ENCODE results near the gene DNASE2B.

The DNASE2B gene

GRCh38 chr1:84398175-84399155, at the start of gene DNASE2B:
Gene DNASE2B (plus strand): TSS chr1:84398484. CDS start chr1:84398565, 81 bp downstream.
- Histone ChIP-seq H3K4me1 (peaks cover 0 to 11% (median 0%) of the 10 kb centered on the region in 10 experiments; a peak in 8 of 20 replicates), H3K4me2 (no peak within 1 kb of the TSS), H3K9me3 (replicated peaks in 1 of 11) (no peaks in the 10 kb centered on the region), H4K20me1 (no peaks in the 10 kb centered on the region), H3K9ac (no peak within 1 kb of the TSS), H3K27me3 (no peaks in the 10 kb centered on the region), H3K36me3 (no peaks in the 10 kb centered on the region), H3K27ac (no peak within 1 kb of the TSS), H3K4me3 (no peak within 1 kb of the TSS)
- no peak for TF ChIP-seq Cebpa-rat (IDR thresholded peaks at IDR 0.05)

- TF ChIP-seq Cebpa-rat (IDR thresholded peaks at IDR 0.05) = no peak
- H3K4me2 ChIP-seq = no peak overlapping the region
- no peaks in the 10 kb centered on the region for H3K9me3 ChIP-seq (replicated peaks in 1 of 11)
- no peak overlapping the region for H3K9ac ChIP-seq
- H3K4me3 ChIP-seq = no peak overlapping the region
- 0 out of 20 replicates have a peak, but pooled peaks cover 0 to 7% (median 0%) of the 10 kb centered on the region in 10 experiments for H3K4me1 ChIP-seq
- H3K27me3 ChIP-seq = no peaks in the 10 kb centered on the region
- no peaks in the 10 kb centered on the region for H4K20me1 ChIP-seq
- no peaks in the 10 kb centered on the region for H3K36me3 ChIP-seq
- no peak overlapping the region for H3K27ac ChIP-seq
Observed at GRCh38 chr1:84348759-84349158, 49.5 kb upstream of the DNASE2B start.

- no peak overlapping the region for H3K4me2 ChIP-seq
- no peak overlapping the region for H3K4me3 ChIP-seq
- H3K36me3 ChIP-seq = no peaks in the 10 kb centered on the region
- no peaks in the 10 kb centered on the region for H3K9me3 ChIP-seq (replicated peaks in 1 of 11)
- TF ChIP-seq Cebpa-rat (IDR thresholded peaks at IDR 0.05) = no peak
- H3K9ac ChIP-seq = no peak overlapping the region
- no peak overlapping the region for H3K27ac ChIP-seq
- no peaks in the 10 kb centered on the region for H4K20me1 ChIP-seq
- H3K27me3 ChIP-seq = no peaks in the 10 kb centered on the region
- no peaks in the 10 kb centered on the region for H3K4me1 ChIP-seq
Observed at GRCh38 chr1:84350104-84350503, 48.2 kb upstream of the DNASE2B start.

- TF ChIP-seq Cebpa-rat (IDR thresholded peaks at IDR 0.05) = no peak
- Histone ChIP-seq H3K27me3 (no peaks in the 10 kb centered on the region), H3K4me2 (no peak overlapping the region), H3K4me1 (no peaks in the 10 kb centered on the region), H3K4me3 (no peak overlapping the region), H3K36me3 (no peaks in the 10 kb centered on the region), H4K20me1 (no peaks in the 10 kb centered on the region), H3K9me3 (replicated peaks in 1 of 11) (no peaks in the 10 kb centered on the region), H3K27ac (no peak overlapping the region), H3K9ac (no peak overlapping the region)
Observed at GRCh38 chr1:84350550-84350949, 47.7 kb upstream of the DNASE2B start.

- Histone ChIP-seq H3K4me3 (no peak overlapping the region), H3K9ac (no peak overlapping the region), H3K4me1 (no peaks in the 10 kb centered on the region), H3K27ac (no peak overlapping the region), H3K9me3 (replicated peaks in 1 of 11) (no peaks in the 10 kb centered on the region; a peak in 1 of 22 replicates), H4K20me1 (no peaks in the 10 kb centered on the region), H3K4me2 (no peak overlapping the region), H3K27me3 (no peaks in the 10 kb centered on the region), H3K36me3 (no peaks in the 10 kb centered on the region)
- TF ChIP-seq Cebpa-rat (IDR thresholded peaks at IDR 0.05) = no peak
Observed at GRCh38 chr1:84352298-84353106, 45.8 kb upstream of the DNASE2B start.

GRCh38 chr1:84353695-84354094, 44.6 kb upstream of the DNASE2B start:
- Histone ChIP-seq H3K4me2 (no peak overlapping the region), H4K20me1 (no peaks in the 10 kb centered on the region), H3K4me3 (no peak overlapping the region), H3K4me1 (no peaks in the 10 kb centered on the region), H3K36me3 (no peaks in the 10 kb centered on the region), H3K27ac (no peak overlapping the region), H3K9ac (no peak overlapping the region), H3K27me3 (no peaks in the 10 kb centered on the region), H3K9me3 (replicated peaks in 1 of 11) (no peaks in the 10 kb centered on the region; a peak in 1 of 22 replicates)
- no peak for TF ChIP-seq Cebpa-rat (IDR thresholded peaks at IDR 0.05)

- Histone ChIP-seq H4K20me1 (no peaks in the 10 kb centered on the region), H3K27me3 (no peaks in the 10 kb centered on the region), H3K9ac (no peak overlapping the region), H3K9me3 (replicated peaks in 1 of 11) (no peaks in the 10 kb centered on the region; a peak in 1 of 22 replicates), H3K4me1 (no peaks in the 10 kb centered on the region), H3K4me2 (no peak overlapping the region), H3K4me3 (no peak overlapping the region), H3K36me3 (no peaks in the 10 kb centered on the region), H3K27ac (no peak overlapping the region)
- no peak for TF ChIP-seq Cebpa-rat (IDR thresholded peaks at IDR 0.05)
Observed at GRCh38 chr1:84355556-84355955, 42.7 kb upstream of the DNASE2B start.

GRCh38 chr1:84356881-84357280, 41.4 kb upstream of the DNASE2B start:
- Histone ChIP-seq H3K27ac (no peak overlapping the region), H3K27me3 (no peaks in the 10 kb centered on the region), H3K4me3 (no peak overlapping the region), H3K9me3 (replicated peaks in 1 of 11) (no peaks in the 10 kb centered on the region; a peak in 1 of 22 replicates), H4K20me1 (no peaks in the 10 kb centered on the region), H3K4me2 (no peak overlapping the region), H3K9ac (no peak overlapping the region), H3K36me3 (no peaks in the 10 kb centered on the region), H3K4me1 (no peaks in the 10 kb centered on the region)
- no peak for TF ChIP-seq Cebpa-rat (IDR thresholded peaks at IDR 0.05)

- Histone ChIP-seq H4K20me1 (no peaks in the 10 kb centered on the region), H3K36me3 (no peaks in the 10 kb centered on the region), H3K27ac (no peak overlapping the region), H3K27me3 (no peaks in the 10 kb centered on the region), H3K4me2 (no peak overlapping the region), H3K4me1 (no peaks in the 10 kb centered on the region), H3K9ac (no peak overlapping the region), H3K9me3 (replicated peaks in 1 of 11) (no peaks in the 10 kb centered on the region; a peak in 1 of 22 replicates), H3K4me3 (no peak overlapping the region)
- TF ChIP-seq Cebpa-rat (IDR thresholded peaks at IDR 0.05) = no peak
Observed at GRCh38 chr1:84358695-84359094, 39.6 kb upstream of the DNASE2B start.
